ENCODE results near the gene THTPA. TPM values are rescaled to one million over a fixed set of nuclear protein-coding genes. Genes with fewer than 3 reads are reported as not detected.

The THTPA gene
- total and polyA plus RNA-seq, 2 of the 13 experiments (the other 11 are each of a cell fraction or from before 2014, with no cell fraction given), result 7.4 to 8.7 TPM

GRCh38 chr14:23583761-23584526, 27.9 kb downstream of the THTPA start (continued):
- TF ChIP-seq GATAD1 (CRISPR knock-in tag; IDR thresholded peaks at IDR 0.05) (peak; percentile 78), ZFP36L2 (CRISPR knock-in tag; IDR thresholded peaks at IDR 0.05) (peak; percentile 97), NCOA1 (CRISPR knock-in tag; IDR thresholded peaks at IDR 0.05) (peak; percentile 69; the same call in 1 of the 2 replicates), FOXP4 (CRISPR knock-in tag; IDR thresholded peaks at IDR 0.05) (0 out of 2 replicates have a peak, but pooled peaks have one; percentile 17), HNRNPK (IDR thresholded peaks at IDR 0.05; ENCODE audit: low read depth, low read length, poor library complexity, severe bottlenecking) (peak; percentile 45), ZNF160 (CRISPR knock-in tag; IDR thresholded peaks at IDR 0.05) (peak; percentile 89; the same call in 1 of the 2 replicates), SSRP1 (CRISPR knock-in tag; IDR thresholded peaks at IDR 0.05) (peak; percentile 97), RNF219 (CRISPR knock-in tag; IDR thresholded peaks at IDR 0.05) (peak; percentile 91; the same call in 1 of the 2 replicates), IRF1 (CRISPR knock-in tag; IDR thresholded peaks at IDR 0.05; ENCODE audit: low read depth) (peak; percentile 93), RNF2 (conservative IDR thresholded peaks at IDR 0.05; ENCODE audit: low read depth) (peak; percentile 22; the same call in 1 of the 2 replicates), ZBTB7B (CRISPR knock-in tag; IDR thresholded peaks at IDR 0.05) (peak; percentile 41; the same call in 1 of the 2 replicates), ZNF784 (CRISPR knock-in tag; IDR thresholded peaks at IDR 0.05; ENCODE audit: borderline replicate concordance) (peak; percentile 61; the same call in 1 of the 2 replicates), ZNF121 (CRISPR knock-in tag; IDR thresholded peaks at IDR 0.05) (peak; percentile 78; the same call in 1 of the 2 replicates), ZNF672 (CRISPR knock-in tag; IDR thresholded peaks at IDR 0.05) (peak; percentile 39; the same call in 1 of the 2 replicates), ZNF790 (CRISPR knock-in tag; IDR thresholded peaks at IDR 0.05; ENCODE audit: borderline replicate concordance) (peak; percentile 94), ZNF766 (CRISPR knock-in tag; IDR thresholded peaks at IDR 0.05; ENCODE audit: borderline replicate concordance) (peak; percentile 49; the same call in 1 of the 2 replicates), ZNF552 (CRISPR knock-in tag; IDR thresholded peaks at IDR 0.05; ENCODE audit: borderline replicate concordance) (peak; percentile 94), TAF1 (CRISPR knock-in tag; IDR thresholded peaks at IDR 0.05) (peak; percentile 46; the same call in 1 of the 2 replicates), ZNF770 (CRISPR knock-in tag; IDR thresholded peaks at IDR 0.05) (peak; percentile 65; the same call in 1 of the 2 replicates), SNAI1 (CRISPR knock-in tag; IDR thresholded peaks at IDR 0.05; ENCODE audit: borderline replicate concordance) (peak; percentile 17; the same call in 1 of the 2 replicates)

Data from HepG2 (cell line).